ENCODE results near the gene CCR7.

The CCR7 gene

GRCh38 chr17:40538936-40539705 is 26.2 kb downstream of the CCR7 start:
- H3K9ac ChIP-seq (ENCODE audit: low read length) = no peak overlapping the region
- no peaks in the 10 kb centered on the region for H3K36me3 ChIP-seq (replicated peaks; ENCODE audit: insufficient read depth, low read length)
- H3K9me3 ChIP-seq (replicated peaks; ENCODE audit: insufficient read depth, low read length) = no peaks in the 10 kb centered on the region
- H2AFZ ChIP-seq (ENCODE audit: low read length) = no peak overlapping the region
- H3K27ac ChIP-seq (ENCODE audit: low read length) = no peak overlapping the region
- no peak for TF ChIP-seq EZH2phosphoT487 (IDR thresholded peaks at IDR 0.05; ENCODE audit: low read length)
- TF ChIP-seq EZH2 (optimal IDR thresholded peaks at IDR 0.05; ENCODE audit: low read depth, low read length) = no peak
- no peaks in the 10 kb centered on the region for H3F3A ChIP-seq (ENCODE audit: insufficient read depth, low read length)
- no peak for DNase-seq
- H3K4me2 ChIP-seq (ENCODE audit: low read depth, low read length) = no peak overlapping the region
- no peaks in the 10 kb centered on the region for H4K20me1 ChIP-seq (ENCODE audit: insufficient read depth, low read length)
- no peaks in the 10 kb centered on the region for H3K4me1 ChIP-seq (ENCODE audit: low read length)
- H3K9me2 ChIP-seq (replicated peaks; ENCODE audit: insufficient read depth, low read length) = no peaks in the 10 kb centered on the region
- no peaks in the 10 kb centered on the region for H3K79me2 ChIP-seq (ENCODE audit: low read length)
- H3K4me3 ChIP-seq (ENCODE audit: low read length) = no peak overlapping the region
- peaks cover 21% of the 10 kb centered on the region for H3K27me3 ChIP-seq (replicated peaks; ENCODE audit: insufficient read depth, low read length)

DNA sequence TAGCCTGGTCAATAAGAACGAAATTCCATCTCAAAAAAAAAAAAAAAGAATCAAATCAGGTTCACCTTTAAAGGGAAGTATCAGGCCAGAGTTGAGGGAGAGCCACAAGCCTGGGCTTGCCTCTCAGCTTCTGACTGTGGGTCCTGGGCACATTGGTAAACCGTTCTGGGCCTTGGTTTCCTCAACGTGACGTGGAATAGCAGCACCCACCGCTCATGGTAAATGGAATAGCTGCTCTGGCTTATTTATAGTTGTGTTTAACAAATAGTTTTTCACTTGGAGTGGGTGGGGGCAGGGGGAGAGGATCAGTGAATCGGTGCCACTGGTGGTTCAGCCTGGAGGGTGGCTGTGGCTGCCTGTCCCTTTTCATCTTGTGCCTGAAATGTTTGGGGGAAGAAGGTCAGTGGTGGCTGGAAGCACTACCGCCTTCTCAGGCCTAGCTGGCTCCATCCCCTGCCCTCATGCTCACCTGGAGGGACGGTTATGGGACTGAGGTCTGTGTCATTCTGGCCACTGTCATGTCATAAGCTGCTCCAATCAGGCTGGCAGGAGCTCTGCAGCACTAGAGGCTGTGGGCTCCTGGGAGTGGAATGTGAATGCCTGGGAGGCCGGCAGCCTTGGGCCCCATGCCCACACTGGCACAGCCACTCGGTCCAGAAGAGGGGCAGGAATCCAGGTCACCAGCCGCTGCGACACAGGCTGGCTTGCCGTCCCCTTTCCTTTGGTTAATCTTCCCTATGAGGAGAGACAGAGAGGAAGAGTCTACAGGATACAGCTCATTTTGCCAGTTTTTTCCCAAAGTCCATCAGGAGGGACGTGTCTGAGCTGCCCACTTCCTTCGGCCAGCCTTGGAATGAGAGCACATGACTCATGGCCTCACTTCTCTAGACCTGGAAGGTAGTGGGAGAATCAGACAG is 27.0 kb downstream of the CCR7 start:
- H3K4me1 ChIP-seq (ENCODE audit: low read length) = no peaks in the 10 kb centered on the region
- TF ChIP-seq CTCF (IDR thresholded peaks at IDR 0.05; ENCODE audit: low read length) (no peak), EZH2phosphoT487 (IDR thresholded peaks at IDR 0.05; ENCODE audit: low read length) (no peak), EZH2 (optimal IDR thresholded peaks at IDR 0.05; ENCODE audit: low read depth, low read length) (no peak)
- H3K27ac ChIP-seq (ENCODE audit: low read length) = no peak overlapping the region
- H3K79me2 ChIP-seq (ENCODE audit: low read length) = no peaks in the 10 kb centered on the region
- H3K9ac ChIP-seq (ENCODE audit: low read length) = no peak overlapping the region
- no peaks in the 10 kb centered on the region for H4K20me1 ChIP-seq (ENCODE audit: insufficient read depth, low read length)
- no peak overlapping the region for H3K4me2 ChIP-seq (ENCODE audit: low read depth, low read length)
- peaks cover 21% of the 10 kb centered on the region for H3K27me3 ChIP-seq (replicated peaks; ENCODE audit: insufficient read depth, low read length)
- no peak for DNase-seq
- no peaks in the 10 kb centered on the region for H3K36me3 ChIP-seq (replicated peaks; ENCODE audit: insufficient read depth, low read length)
- H2AFZ ChIP-seq (ENCODE audit: low read length) = no peak overlapping the region
- no peaks in the 10 kb centered on the region for H3K9me2 ChIP-seq (replicated peaks; ENCODE audit: insufficient read depth, low read length)
- no peaks in the 10 kb centered on the region for H3K9me3 ChIP-seq (replicated peaks; ENCODE audit: insufficient read depth, low read length)
- no peak overlapping the region for H3K4me3 ChIP-seq (ENCODE audit: low read length)
- no peaks in the 10 kb centered on the region for H3F3A ChIP-seq (ENCODE audit: insufficient read depth, low read length)

- no peaks in the 10 kb centered on the region for H3F3A ChIP-seq (ENCODE audit: insufficient read depth, low read length)
- no peak for DNase-seq
- no peak for TF ChIP-seq EZH2 (optimal IDR thresholded peaks at IDR 0.05; ENCODE audit: low read depth, low read length)
- no peak for TF ChIP-seq CTCF (IDR thresholded peaks at IDR 0.05; ENCODE audit: low read length)
- TF ChIP-seq EZH2phosphoT487 (IDR thresholded peaks at IDR 0.05; ENCODE audit: low read length) = no peak
- no peaks in the 10 kb centered on the region for H3K9me3 ChIP-seq (replicated peaks; ENCODE audit: insufficient read depth, low read length)
- no peak overlapping the region for H3K4me2 ChIP-seq (ENCODE audit: low read depth, low read length)
- H3K4me3 ChIP-seq (ENCODE audit: low read length) = no peak overlapping the region
- no peaks in the 10 kb centered on the region for H3K9me2 ChIP-seq (replicated peaks; ENCODE audit: insufficient read depth, low read length)
- H3K36me3 ChIP-seq (replicated peaks; ENCODE audit: insufficient read depth, low read length) = no peaks in the 10 kb centered on the region
- no peak overlapping the region for H3K27ac ChIP-seq (ENCODE audit: low read length)
- H3K9ac ChIP-seq (ENCODE audit: low read length) = no peak overlapping the region
- no peaks in the 10 kb centered on the region for H3K79me2 ChIP-seq (ENCODE audit: low read length)
- H2AFZ ChIP-seq (ENCODE audit: low read length) = no peak overlapping the region
- no peaks in the 10 kb centered on the region; the same call in none of the 2 replicates for H3K4me1 ChIP-seq (ENCODE audit: low read length)
- H4K20me1 ChIP-seq (ENCODE audit: insufficient read depth, low read length) = no peaks in the 10 kb centered on the region
- peaks cover 21% of the 10 kb centered on the region for H3K27me3 ChIP-seq (replicated peaks; ENCODE audit: insufficient read depth, low read length)
These were observed 28.7 kb downstream of the CCR7 start for GRCh38 chr17:40536295-40537171.
